BE2C (cell line): ENCODE data around the gene TRPV4.

Source experiments
- DNase-seq: peaks from one replicate; pipeline ENCODE4 v3.0.0-alpha.2; 2020
- H3K27me3 ChIP-seq: fragments of 250-450 bp; sonication (Bioruptor Pico); 2 replicates; pipeline ENCODE4 v1.5.1; 2020; ENCODE audit warnings: mild to moderate bottlenecking
- H3K36me3 ChIP-seq: fragments of 250-450 bp; sonication (Bioruptor Pico); 2 replicates; pipeline ENCODE4 v1.5.1; 2020; ENCODE audit warnings: mild to moderate bottlenecking
- H3K4me1 ChIP-seq: fragments of 250-450 bp; sonication (Bioruptor Pico); 2 replicates; pipeline ENCODE4 v1.5.1; 2020
- H3K4me3 ChIP-seq: 2 replicates; pipeline ENCODE4 v1.5.1; 2011; ENCODE audit warnings: low read depth, low read length
- H3K9me3 ChIP-seq: fragments of 250-450 bp; sonication (Bioruptor Pico); 2 replicates; pipeline ENCODE4 v1.5.1; 2020
- CTCF ChIP-seq: IDR thresholded peaks from 2 replicates; pipeline ENCODE4 v1.5.1; 2012; ENCODE audit warnings: mild to moderate bottlenecking, low read depth, low read length

The TRPV4 gene

GRCh38 chr12:109793826-109794501 is 39.2 kb downstream of the TRPV4 start:
- no peak for TF ChIP-seq CTCF
- Histone ChIP-seq H3K27me3 (peaks cover 16% of the 10 kb centered on the region), H3K4me3 (no peak overlapping the region)

GRCh38 chr12:109793411-109793810 is 39.8 kb downstream of the TRPV4 start:
- Histone ChIP-seq H3K9me3 (peaks cover 3% of the 10 kb centered on the region; the same call in 1 of the 2 replicates), H3K36me3 (no peaks in the 10 kb centered on the region), H3K4me3 (no peak overlapping the region), H3K4me1 (no peaks in the 10 kb centered on the region), H3K27me3 (peaks cover 16% of the 10 kb centered on the region)
- TF ChIP-seq CTCF, result no peak
- no peak for DNase-seq

More at GRCh38 chr12:109793826-109794501, 39.2 kb downstream of the TRPV4 start:
- peaks cover 3% of the 10 kb centered on the region; the same call in 1 of the 2 replicates for H3K9me3 ChIP-seq
- H3K4me1 ChIP-seq, result no peaks in the 10 kb centered on the region
- no peak for DNase-seq
- H3K36me3 ChIP-seq, result no peaks in the 10 kb centered on the region

GRCh38 chr12:109792992-109793391 is 40.2 kb downstream of the TRPV4 start:
- no peak for DNase-seq
- TF ChIP-seq CTCF, result no peak
- no peaks in the 10 kb centered on the region for H3K4me1 ChIP-seq
- no peaks in the 10 kb centered on the region for H3K36me3 ChIP-seq
- no peak overlapping the region for H3K4me3 ChIP-seq
- peaks cover 16% of the 10 kb centered on the region for H3K27me3 ChIP-seq
- H3K9me3 ChIP-seq, result peaks cover 3% of the 10 kb centered on the region; the same call in 1 of the 2 replicates

- no peaks in the 10 kb centered on the region for H3K36me3 ChIP-seq
- H3K9me3 ChIP-seq, result peaks cover 3% of the 10 kb centered on the region; the same call in 1 of the 2 replicates
- H3K4me1 ChIP-seq, result no peaks in the 10 kb centered on the region
- peaks cover 16% of the 10 kb centered on the region for H3K27me3 ChIP-seq
- TF ChIP-seq CTCF, result no peak
- no peak overlapping the region for H3K4me3 ChIP-seq
- no peak for DNase-seq
These were observed 43.6 kb downstream of the TRPV4 start for GRCh38 chr12:109789526-109790048.

GRCh38 chr12:109786799-109787198 is 46.4 kb downstream of the TRPV4 start:
- Histone ChIP-seq H3K9me3 (no peaks in the 10 kb centered on the region), H3K36me3 (no peaks in the 10 kb centered on the region), H3K4me3 (no peak overlapping the region), H3K4me1 (no peaks in the 10 kb centered on the region), H3K27me3 (no peaks in the 10 kb centered on the region)
- no peak for DNase-seq
- TF ChIP-seq CTCF, result no peak

GRCh38 chr12:109785854-109786253 is 47.3 kb downstream of the TRPV4 start:
- H3K27me3 ChIP-seq, result no peaks in the 10 kb centered on the region; the same call in 1 of the 2 replicates
- no peak overlapping the region for H3K4me3 ChIP-seq
- no peaks in the 10 kb centered on the region for H3K36me3 ChIP-seq
- no peak for DNase-seq
- no peaks in the 10 kb centered on the region for H3K9me3 ChIP-seq
- TF ChIP-seq CTCF, result no peak
- H3K4me1 ChIP-seq, result no peaks in the 10 kb centered on the region
